Fibroblast of skin of abdomen (primary cell): Measurements from ENCODE around the gene FRS2.
A peak's percentile ranks its signal among the peaks of the same experiment; 100 is the strongest.
"Not testable (repeated sequence)": the region's sequence is repeated elsewhere in the genome, so short reads cannot be mapped to it uniquely, and the experiment has no call there.

Experiments
- DNase-seq: peaks from one replicate; pipeline ENCODE4 v3.0.0-alpha.2; 2013

Gene FRS2

GRCh38 chr12:69580074-69580473 is 109.9 kb downstream of the FRS2 start:
- no peak for DNase-seq

GRCh38 chr12:69583203-69583602 is 113.0 kb downstream of the FRS2 start:
- DNase-seq: no peak

DNA sequence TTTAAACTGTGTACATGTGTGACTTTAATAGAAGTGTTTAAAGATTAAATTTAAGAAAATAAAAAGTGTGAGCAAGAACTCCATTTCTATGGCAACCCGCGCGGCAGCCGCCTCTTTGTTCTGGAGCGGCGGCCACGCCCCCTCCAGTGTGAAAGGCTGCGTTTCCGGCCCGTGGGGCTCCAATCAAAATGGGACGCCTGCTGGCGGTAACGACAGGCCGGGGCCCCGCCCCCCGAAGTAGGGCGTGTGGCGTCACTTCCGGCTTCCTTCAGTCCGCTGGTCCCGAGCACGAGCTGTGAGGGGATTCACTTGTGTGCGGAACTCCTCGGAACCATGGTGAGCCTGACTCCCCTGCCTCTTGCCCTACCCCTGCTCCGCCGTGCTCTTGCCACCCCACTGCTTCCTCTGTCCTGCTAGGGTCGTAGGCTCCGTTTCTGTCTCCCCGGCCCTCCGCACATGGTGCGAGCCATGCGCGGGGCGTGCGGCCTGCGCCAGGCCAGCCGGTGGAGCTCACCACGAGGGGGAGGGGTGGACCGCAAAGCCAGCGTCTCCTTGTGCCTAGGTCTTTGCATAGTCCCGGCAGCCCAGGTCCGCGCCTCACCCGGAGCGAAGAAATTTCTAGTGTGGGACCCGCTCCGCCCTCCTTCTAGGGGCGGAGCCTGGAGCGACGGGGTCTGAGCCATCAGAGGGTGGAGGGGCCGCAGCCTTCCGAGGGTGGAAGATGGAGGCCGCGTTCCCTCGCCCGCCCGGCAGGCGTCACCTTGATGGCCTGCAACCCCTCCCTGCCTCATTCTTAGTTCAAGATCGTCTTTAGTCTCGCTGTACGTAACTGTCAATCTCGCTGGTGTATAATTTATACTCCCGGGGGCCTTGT is 115.2 kb downstream of the FRS2 start, which contains the start of gene CCT2:
Gene CCT2 (plus strand): TSS at position 271 of the 874 bp plus-strand sequence. CDS start 63 bp downstream, at position 334.
- DNase-seq: peak; percentile 96

GRCh38 chr12:69588527-69588926 is 118.3 kb downstream of the FRS2 start:
- no peak for DNase-seq

DNA sequence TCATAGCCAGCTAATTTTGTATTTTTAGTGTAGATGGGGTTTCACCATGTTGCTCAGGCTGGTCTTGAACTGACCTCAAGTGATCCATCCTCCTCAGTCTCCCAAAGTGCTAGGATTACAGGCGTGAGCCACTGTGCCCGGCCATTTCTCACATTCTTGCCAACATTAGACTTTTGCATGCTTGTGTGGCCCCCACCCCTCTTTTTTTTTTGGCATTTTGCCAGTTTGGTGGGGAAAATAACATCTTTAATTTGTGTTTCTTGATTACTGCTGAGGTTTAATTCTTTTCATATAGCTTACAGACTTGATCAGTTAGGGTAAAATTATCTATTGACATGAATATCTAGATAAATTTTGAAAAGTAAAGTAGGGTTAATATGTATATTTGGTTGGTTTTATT is 118.9 kb downstream of the FRS2 start:
- no peak for DNase-seq

DNA sequence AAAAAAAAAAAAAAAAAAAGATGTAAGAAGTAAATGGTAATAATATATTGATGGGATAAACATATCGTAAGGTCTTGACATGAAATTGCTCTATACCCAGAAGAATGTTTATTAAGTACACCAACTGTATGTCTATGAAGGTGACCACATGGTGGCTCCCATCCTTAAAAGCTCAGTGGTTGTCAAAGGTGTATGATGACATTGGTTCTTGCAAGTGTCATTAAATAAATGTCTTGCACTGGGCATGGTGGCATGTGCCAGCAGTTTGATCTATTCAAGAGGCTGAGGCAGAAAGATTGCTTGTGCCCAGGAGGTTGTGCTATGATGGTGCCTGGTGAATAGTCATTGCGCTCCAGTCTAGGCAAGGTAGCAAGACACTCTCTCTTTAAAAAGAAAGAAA is 125.5 kb downstream of the FRS2 start:
- DNase-seq: no peak

- DNase-seq: no peak
These were observed 128.1 kb downstream of the FRS2 start for GRCh38 chr12:69598174-69598753.

- DNase-seq: no peak
These were observed 130.6 kb downstream of the FRS2 start for GRCh38 chr12:69600804-69601203.

GRCh38 chr12:69601962-69602685 is 131.9 kb downstream of the FRS2 start:
- no peak for DNase-seq

GRCh38 chr12:69602954-69603353 is 132.8 kb downstream of the FRS2 start:
- DNase-seq: no peak

GRCh38 chr12:69603556-69603955 is 133.4 kb downstream of the FRS2 start:
- not testable (repeated sequence) for DNase-seq

- DNase-seq: not testable (repeated sequence)
These were observed 134.1 kb downstream of the FRS2 start for GRCh38 chr12:69604275-69604674.

- DNase-seq: peak; percentile 12
These were observed 137.9 kb downstream of the FRS2 start for GRCh38 chr12:69608114-69608513.

- DNase-seq: no peak
These were observed 139.9 kb downstream of the FRS2 start for GRCh38 chr12:69610126-69610525.

DNA sequence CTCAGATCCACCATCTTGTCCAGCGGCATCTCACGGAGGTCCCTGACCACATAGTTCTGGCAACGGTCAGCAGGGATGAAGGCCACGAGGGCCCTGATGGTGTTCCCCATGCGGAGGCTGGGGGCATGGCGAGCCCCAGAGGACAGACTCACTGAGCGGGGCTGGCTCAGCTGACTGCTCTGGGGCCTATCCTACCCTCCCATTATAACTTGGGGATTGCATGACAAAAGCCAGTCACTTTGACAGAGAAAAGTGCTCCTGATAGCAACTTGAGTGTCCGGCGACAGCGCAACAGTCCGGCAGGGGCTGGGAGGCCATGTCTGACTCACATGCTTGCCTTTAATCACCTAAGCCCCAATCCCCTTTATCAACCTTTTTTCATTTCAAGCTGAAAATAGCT is 140.5 kb downstream of the FRS2 start, which contains the start of gene LRRC10:
Gene LRRC10 (minus strand): TSS at position 179 of the 400 bp plus-strand sequence. CDS start 69 bp downstream, at position 110.
- no peak for DNase-seq

DNA sequence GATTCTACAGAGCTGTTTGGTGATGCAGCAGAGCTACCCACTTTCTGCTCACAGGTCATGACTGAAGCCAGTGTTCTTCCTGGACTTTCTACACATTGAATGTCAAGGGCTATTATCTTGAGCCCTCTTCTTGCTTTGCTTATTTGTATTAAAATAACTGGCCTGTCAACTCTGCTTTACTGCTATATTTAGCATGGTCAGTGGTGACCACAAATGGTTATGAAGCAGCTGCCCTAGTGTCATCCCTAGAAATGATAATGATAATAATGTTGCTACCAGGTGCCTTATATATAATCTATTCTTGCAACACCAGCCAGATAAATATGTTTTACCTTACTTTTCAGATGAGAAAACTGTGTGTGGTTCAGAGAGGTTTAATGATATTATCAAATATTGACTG is 143.2 kb downstream of the FRS2 start:
- DNase-seq: no peak

DNA sequence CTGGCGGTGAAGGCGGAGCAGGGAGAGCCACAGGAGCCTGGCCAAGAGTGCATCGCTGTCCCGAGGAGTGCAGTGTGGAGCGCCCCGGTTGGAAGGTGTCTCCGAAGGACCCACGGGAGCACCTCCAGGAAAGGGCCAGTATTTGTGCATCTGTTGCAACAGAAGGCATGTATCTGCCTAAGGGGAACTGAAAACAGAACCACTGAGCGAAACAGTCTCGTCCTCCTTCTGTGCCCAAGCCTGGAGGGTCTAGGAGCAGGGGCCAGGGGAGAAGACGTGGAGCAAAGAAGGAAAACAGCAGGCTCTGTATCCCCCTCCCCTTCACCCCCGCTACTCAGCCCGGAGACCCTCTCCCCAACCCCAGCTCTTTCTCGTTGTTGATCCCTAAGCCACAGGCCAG is 145.8 kb downstream of the FRS2 start:
- no peak for DNase-seq

- no peak for DNase-seq
These were observed 148.9 kb downstream of the FRS2 start for GRCh38 chr12:69619050-69619449.

GRCh38 chr12:69620077-69620476 is 149.9 kb downstream of the FRS2 start:
- no peak for DNase-seq

GRCh38 chr12:69620921-69621320 is 150.7 kb downstream of the FRS2 start:
- no peak for DNase-seq

DNA sequence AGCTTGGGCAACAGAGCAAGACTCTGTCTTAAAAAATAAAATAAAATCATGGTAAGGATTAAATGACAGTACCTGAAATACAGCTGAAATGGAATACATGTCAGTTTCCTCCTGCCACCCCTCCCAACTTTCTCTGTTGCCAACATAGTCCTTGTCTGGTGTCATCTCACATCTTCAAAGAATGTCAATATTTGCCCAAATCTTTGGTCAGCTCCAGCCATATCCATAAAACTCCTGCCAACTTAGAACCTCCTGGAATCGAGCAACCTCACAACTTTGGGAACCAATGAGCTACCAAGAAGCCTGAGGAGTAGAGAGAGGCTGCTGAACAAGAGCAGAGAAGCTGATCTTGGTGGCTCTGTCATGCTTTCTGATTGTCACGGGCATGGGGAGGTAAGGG is 151.4 kb downstream of the FRS2 start:
- no peak for DNase-seq

GRCh38 chr12:69623970-69624369 is 153.8 kb downstream of the FRS2 start:
- DNase-seq: no peak

- DNase-seq: no peak
These were observed 157.3 kb downstream of the FRS2 start for GRCh38 chr12:69627501-69627900.
